SK-N-SH treated with all-trans-retinoic acid at 6 μM for 48 hours (cell line): ENCODE results near the gene CPPED1.

Source experiments
- ATAC-seq: fragments of 200-7000 bp; cut with Tn5 transposase; 3 replicates; pipeline ENCODE4 v1.9.1; 2020; ENCODE audit warnings: mild to moderate bottlenecking, moderate library complexity
- ARNTL ChIP-seq: fragments of 450-650 bp; formaldehyde crosslinking; IDR thresholded peaks from 2 replicates; pipeline ENCODE4 v1.5.0; 2020; ENCODE audit warnings: low read depth, mild to moderate bottlenecking, moderate library complexity, borderline replicate concordance
- BACH2 ChIP-seq: fragments of 250-450 bp; sonication (Bioruptor Pico); IDR thresholded peaks from 2 replicates; pipeline ENCODE4 v1.9.0; 2021; ENCODE audit warnings: mild to moderate bottlenecking, borderline replicate concordance
- ESRRG ChIP-seq: fragments of 250-450 bp; sonication (Bioruptor Pico); IDR thresholded peaks from 2 replicates; pipeline ENCODE4 v1.6.1; 2021; ENCODE audit warnings: mild to moderate bottlenecking
- GLIS3 ChIP-seq: fragments of 250-450 bp; sonication (Bioruptor Pico); IDR thresholded peaks from 2 replicates; pipeline ENCODE4 v1.5.0; 2020; ENCODE audit warnings: mild to moderate bottlenecking, moderate library complexity
- ISL1 ChIP-seq: fragments of 250-450 bp; sonication (Bioruptor Pico); IDR thresholded peaks from 2 replicates; pipeline ENCODE4 v2.1.2; 2022; ENCODE audit warnings: mild to moderate bottlenecking, moderate library complexity
- OSR1 ChIP-seq: fragments of 250-450 bp; sonication (Bioruptor Pico); IDR thresholded peaks from 2 replicates; pipeline ENCODE4 v1.8.0; 2022; ENCODE audit warnings: moderate library complexity, mild to moderate bottlenecking, inconsistent platforms
- PPARA ChIP-seq: fragments of 250-450 bp; sonication (Bioruptor Pico); IDR thresholded peaks from 2 replicates; pipeline ENCODE4 v1.5.0; 2020; ENCODE audit warnings: mild to moderate bottlenecking, borderline replicate concordance
- RARB ChIP-seq: fragments of 250-450 bp; sonication (Bioruptor Pico); IDR thresholded peaks from 2 replicates; pipeline ENCODE4 v1.8.0; 2021; ENCODE audit warnings: mild to moderate bottlenecking, moderate library complexity
- SNAI2 ChIP-seq: fragments of 250-450 bp; sonication (Bioruptor Pico); IDR thresholded peaks from 2 replicates; pipeline ENCODE4 v1.5.0; 2020; ENCODE audit warnings: mild to moderate bottlenecking, moderate library complexity
- TCF4 ChIP-seq: fragments of 250-450 bp; sonication (Bioruptor Pico); IDR thresholded peaks from 2 replicates; pipeline ENCODE4 v1.8.0; 2021; ENCODE audit warnings: mild to moderate bottlenecking, moderate library complexity, borderline replicate concordance
- TOX ChIP-seq: fragments of 250-450 bp; sonication (Bioruptor Pico); IDR thresholded peaks from 2 replicates; pipeline ENCODE4 v1.8.0; 2021; ENCODE audit warnings: mild to moderate bottlenecking, moderate library complexity, borderline replicate concordance
- ZC3H10 ChIP-seq: fragments of 250-450 bp; sonication (Bioruptor Pico); IDR thresholded peaks from 2 replicates; pipeline ENCODE4 v1.5.1; 2021; ENCODE audit warnings: mild to moderate bottlenecking, moderate library complexity
- ZFP3 ChIP-seq: fragments of 250-450 bp; sonication (Bioruptor Pico); IDR thresholded peaks from 2 replicates; pipeline ENCODE4 v1.5.0; 2020; ENCODE audit warnings: mild to moderate bottlenecking, moderate library complexity
- ZFP30 ChIP-seq: fragments of 450-650 bp; formaldehyde crosslinking; IDR thresholded peaks from 2 replicates; pipeline ENCODE4 v1.5.0; 2022; ENCODE audit warnings: mild to moderate bottlenecking, moderate library complexity
- ZNF565 ChIP-seq: fragments of 450-650 bp; formaldehyde crosslinking; conservative IDR thresholded peaks from 2 replicates; pipeline ENCODE4 v1.5.0; 2020; ENCODE audit warnings: low read depth, mild to moderate bottlenecking, moderate library complexity
- ZNF70 ChIP-seq: fragments of 450-650 bp; formaldehyde crosslinking; IDR thresholded peaks from 2 replicates; pipeline ENCODE4 v1.5.0; 2020; ENCODE audit warnings: mild to moderate bottlenecking, moderate library complexity
- ZNF8 ChIP-seq: fragments of 450-650 bp; formaldehyde crosslinking; IDR thresholded peaks from 2 replicates; pipeline ENCODE4 v1.5.0; 2020; ENCODE audit warnings: mild to moderate bottlenecking, moderate library complexity
- TF ChIP-seq, protein P1 (sequence below): fragments of 250-450 bp; sonication (Bioruptor Pico); IDR thresholded peaks from 2 replicates; pipeline ENCODE4 v1.5.1; 2020; ENCODE audit warnings: low read depth, mild to moderate bottlenecking, moderate library complexity
- TF ChIP-seq, protein P2 (sequence below): fragments of 250-450 bp; sonication (Bioruptor Pico); IDR thresholded peaks from 2 replicates; pipeline ENCODE4 v1.5.0; 2020; ENCODE audit warnings: mild to moderate bottlenecking, moderate library complexity
- TF ChIP-seq, protein P3 (sequence below): fragments of 250-450 bp; sonication (Bioruptor Pico); IDR thresholded peaks from 2 replicates; pipeline ENCODE4 v1.8.0; 2021; ENCODE audit warnings: low read depth, mild to moderate bottlenecking, moderate library complexity, borderline replicate concordance
- TF ChIP-seq, protein P4 (sequence below): fragments of 250-450 bp; sonication (Bioruptor Pico); IDR thresholded peaks from 2 replicates; pipeline ENCODE4 v1.5.1; 2021; ENCODE audit warnings: mild to moderate bottlenecking, moderate library complexity

Gene CPPED1

DNA sequence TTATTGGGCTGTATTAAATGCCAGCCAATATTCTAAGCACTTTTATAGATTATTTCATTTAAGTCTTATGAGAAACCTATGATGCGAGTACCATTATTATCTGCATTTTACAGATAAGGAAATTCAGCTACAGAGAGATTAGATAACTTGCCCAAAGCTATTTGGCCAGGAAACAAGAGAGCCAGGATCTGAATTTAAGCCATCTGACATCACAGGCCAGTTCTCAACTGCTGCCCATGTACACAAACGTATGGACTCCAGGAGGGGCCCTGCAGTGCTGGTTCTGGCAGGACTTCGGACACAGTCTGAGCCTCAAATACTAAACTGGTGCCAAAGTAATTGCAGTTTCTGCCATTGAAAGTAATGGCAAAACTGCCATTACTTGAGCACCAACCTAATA is 40.2 kb downstream of the CPPED1 start:
- no peak for ATAC-seq
- no peak for TF ChIP-seq ZFP3 (CRISPR knock-in tag)
- TF ChIP-seq BACH2 (CRISPR knock-in tag) = no peak
- TF ChIP-seq, protein P1, sequence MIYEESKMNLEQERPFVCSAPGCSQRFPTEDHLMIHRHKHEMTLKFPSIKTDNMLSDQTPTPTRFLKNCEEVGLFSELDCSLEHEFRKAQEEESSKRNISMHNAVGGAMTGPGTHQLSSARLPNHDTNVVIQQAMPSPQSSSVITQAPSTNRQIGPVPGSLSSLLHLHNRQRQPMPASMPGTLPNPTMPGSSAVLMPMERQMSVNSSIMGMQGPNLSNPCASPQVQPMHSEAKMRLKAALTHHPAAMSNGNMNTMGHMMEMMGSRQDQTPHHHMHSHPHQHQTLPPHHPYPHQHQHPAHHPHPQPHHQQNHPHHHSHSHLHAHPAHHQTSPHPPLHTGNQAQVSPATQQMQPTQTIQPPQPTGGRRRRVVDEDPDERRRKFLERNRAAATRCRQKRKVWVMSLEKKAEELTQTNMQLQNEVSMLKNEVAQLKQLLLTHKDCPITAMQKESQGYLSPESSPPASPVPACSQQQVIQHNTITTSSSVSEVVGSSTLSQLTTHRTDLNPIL = no peak
- TF ChIP-seq TCF4 = peak; percentile 81; the same call in 1 of the 2 replicates
- no peak for TF ChIP-seq TOX (CRISPR knock-in tag)
- no peak for TF ChIP-seq SNAI2 (CRISPR knock-in tag)
- TF ChIP-seq, protein P2, sequence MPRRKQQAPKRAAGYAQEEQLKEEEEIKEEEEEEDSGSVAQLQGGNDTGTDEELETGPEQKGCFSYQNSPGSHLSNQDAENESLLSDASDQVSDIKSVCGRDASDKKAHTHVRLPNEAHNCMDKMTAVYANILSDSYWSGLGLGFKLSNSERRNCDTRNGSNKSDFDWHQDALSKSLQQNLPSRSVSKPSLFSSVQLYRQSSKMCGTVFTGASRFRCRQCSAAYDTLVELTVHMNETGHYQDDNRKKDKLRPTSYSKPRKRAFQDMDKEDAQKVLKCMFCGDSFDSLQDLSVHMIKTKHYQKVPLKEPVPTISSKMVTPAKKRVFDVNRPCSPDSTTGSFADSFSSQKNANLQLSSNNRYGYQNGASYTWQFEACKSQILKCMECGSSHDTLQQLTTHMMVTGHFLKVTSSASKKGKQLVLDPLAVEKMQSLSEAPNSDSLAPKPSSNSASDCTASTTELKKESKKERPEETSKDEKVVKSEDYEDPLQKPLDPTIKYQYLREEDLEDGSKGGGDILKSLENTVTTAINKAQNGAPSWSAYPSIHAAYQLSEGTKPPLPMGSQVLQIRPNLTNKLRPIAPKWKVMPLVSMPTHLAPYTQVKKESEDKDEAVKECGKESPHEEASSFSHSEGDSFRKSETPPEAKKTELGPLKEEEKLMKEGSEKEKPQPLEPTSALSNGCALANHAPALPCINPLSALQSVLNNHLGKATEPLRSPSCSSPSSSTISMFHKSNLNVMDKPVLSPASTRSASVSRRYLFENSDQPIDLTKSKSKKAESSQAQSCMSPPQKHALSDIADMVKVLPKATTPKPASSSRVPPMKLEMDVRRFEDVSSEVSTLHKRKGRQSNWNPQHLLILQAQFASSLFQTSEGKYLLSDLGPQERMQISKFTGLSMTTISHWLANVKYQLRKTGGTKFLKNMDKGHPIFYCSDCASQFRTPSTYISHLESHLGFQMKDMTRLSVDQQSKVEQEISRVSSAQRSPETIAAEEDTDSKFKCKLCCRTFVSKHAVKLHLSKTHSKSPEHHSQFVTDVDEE (CRISPR knock-in tag) = peak; percentile 46; the same call in 1 of the 2 replicates
- TF ChIP-seq ISL1 (CRISPR knock-in tag) = no peak
- TF ChIP-seq PPARA (CRISPR knock-in tag) = no peak
- TF ChIP-seq ZNF70 (CRISPR knock-in tag) = no peak
- no peak for TF ChIP-seq ZNF8 (CRISPR knock-in tag)
- TF ChIP-seq ZFP30 (CRISPR knock-in tag) = no peak
- TF ChIP-seq, protein P3, sequence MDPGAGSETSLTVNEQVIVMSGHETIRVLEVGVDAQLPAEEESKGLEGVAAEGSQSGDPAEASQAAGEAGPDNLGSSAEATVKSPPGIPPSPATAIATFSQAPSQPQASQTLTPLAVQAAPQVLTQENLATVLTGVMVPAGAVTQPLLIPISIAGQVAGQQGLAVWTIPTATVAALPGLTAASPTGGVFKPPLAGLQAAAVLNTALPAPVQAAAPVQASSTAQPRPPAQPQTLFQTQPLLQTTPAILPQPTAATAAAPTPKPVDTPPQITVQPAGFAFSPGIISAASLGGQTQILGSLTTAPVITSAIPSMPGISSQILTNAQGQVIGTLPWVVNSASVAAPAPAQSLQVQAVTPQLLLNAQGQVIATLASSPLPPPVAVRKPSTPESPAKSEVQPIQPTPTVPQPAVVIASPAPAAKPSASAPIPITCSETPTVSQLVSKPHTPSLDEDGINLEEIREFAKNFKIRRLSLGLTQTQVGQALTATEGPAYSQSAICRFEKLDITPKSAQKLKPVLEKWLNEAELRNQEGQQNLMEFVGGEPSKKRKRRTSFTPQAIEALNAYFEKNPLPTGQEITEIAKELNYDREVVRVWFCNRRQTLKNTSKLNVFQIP (CRISPR knock-in tag) = no peak

DNA sequence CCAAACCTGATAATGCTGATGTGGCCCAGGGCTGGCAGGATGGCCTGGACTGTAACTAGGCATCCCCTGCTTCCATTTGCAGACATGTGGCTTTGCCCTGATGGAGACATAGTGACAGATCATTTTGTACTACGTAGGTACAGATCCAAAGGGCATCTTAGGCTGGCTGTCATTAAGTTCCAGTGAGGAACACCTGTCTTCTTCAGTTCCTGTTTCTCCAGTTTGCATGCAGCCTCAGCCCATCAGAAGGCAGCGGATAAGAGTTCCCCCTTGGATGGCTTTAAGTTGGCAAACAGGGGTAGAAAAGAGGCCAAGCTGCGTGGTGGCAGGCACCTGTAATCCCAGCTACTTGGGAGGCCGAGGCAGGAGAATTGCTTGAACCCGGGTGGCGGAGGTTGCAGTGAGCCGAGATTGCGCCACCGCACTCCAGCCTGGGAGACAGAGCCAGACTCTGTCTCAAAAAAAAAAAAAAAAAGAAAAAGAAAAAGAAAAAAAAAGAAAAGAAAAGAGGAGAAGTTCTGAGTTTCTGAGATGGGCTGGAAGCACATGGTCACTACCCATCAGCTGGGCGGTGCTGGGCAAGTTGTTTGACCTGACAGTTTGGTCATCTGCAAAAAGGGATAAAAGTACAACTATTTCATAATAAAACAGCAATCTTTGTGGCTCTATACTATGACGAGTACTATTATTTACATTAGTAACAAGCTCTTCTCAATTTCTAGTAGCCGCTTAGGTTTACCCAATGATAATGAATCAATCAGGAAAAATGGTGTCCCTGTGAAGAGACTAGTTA is 42.7 kb downstream of the CPPED1 start:
- no peak for ATAC-seq
- TF ChIP-seq GLIS3 (CRISPR knock-in tag) (no peak), ZNF8 (CRISPR knock-in tag) (no peak), SNAI2 (CRISPR knock-in tag) (no peak), RARB (CRISPR knock-in tag) (no peak), ZNF70 (CRISPR knock-in tag) (no peak), ARNTL (CRISPR knock-in tag) (no peak), ZFP3 (CRISPR knock-in tag) (no peak), BACH2 (CRISPR knock-in tag) (no peak)
- TF ChIP-seq, protein P3 (CRISPR knock-in tag) = no peak
- TF ChIP-seq, protein P4, sequence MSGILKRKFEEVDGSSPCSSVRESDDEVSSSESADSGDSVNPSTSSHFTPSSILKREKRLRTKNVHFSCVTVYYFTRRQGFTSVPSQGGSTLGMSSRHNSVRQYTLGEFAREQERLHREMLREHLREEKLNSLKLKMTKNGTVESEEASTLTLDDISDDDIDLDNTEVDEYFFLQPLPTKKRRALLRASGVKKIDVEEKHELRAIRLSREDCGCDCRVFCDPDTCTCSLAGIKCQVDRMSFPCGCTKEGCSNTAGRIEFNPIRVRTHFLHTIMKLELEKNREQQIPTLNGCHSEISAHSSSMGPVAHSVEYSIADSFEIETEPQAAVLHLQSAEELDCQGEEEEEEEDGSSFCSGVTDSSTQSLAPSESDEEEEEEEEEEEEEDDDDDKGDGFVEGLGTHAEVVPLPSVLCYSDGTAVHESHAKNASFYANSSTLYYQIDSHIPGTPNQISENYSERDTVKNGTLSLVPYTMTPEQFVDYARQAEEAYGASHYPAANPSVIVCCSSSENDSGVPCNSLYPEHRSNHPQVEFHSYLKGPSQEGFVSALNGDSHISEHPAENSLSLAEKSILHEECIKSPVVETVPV (CRISPR knock-in tag) = no peak

DNA sequence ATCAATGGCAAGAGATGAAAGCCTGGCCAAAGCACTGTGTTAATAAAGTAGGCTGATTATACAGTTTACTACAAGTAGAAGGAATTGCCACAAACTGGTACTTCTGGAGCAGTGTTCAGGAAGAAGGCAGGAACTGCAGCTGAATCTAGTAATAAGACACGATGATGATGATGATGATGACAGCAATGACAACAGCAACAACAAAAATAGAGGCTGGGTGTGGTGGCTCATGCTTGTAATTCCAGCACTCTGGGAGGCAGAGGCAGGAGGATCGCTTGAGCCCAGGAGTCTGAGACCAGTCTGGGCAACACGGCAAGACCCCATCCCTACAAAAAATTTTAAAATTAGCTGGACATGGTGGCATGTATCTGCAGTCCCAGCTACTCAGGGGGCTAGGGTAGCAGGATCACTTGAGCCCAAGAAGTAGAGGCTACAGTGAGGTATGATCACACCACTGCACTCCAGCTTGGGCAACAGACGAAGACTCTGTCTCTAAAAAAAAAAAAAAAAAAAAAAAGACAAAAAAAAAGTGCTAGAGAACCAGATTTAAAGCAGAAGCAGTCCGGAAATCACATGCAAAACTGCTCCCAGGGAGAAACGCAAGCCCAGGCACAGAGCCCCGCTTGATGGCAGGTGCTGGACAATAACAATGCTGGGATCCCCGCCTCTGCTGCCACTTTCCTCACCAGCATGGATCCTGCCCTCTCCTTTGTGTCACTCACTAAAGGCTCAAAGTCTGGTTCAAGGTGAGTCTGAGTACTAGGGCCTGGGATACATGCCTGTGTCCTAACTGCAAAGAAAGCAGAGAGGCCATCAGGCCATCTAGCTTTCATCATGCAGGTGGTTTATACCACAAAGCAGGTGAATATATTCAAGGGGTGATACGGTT is 44.8 kb downstream of the CPPED1 start:
- ATAC-seq = no peak; the same call in 2 of the 3 replicates
- TF ChIP-seq RARB (CRISPR knock-in tag) (no peak), ZFP30 (CRISPR knock-in tag) (no peak), ZNF70 (CRISPR knock-in tag) (no peak), ZFP3 (CRISPR knock-in tag) (no peak), ZNF565 (CRISPR knock-in tag) (no peak), ARNTL (CRISPR knock-in tag) (no peak), ESRRG (CRISPR knock-in tag) (no peak), TOX (CRISPR knock-in tag) (no peak), OSR1 (CRISPR knock-in tag) (no peak), TCF4 (no peak), ZC3H10 (CRISPR knock-in tag) (no peak)
- TF ChIP-seq, protein P3 (CRISPR knock-in tag) = no peak
- TF ChIP-seq, protein P4 (CRISPR knock-in tag) = no peak
